GM21723 (cell line): ENCODE measurements around the gene PRKCQ.
A peak's percentile ranks its signal among the peaks of the same experiment; 100 is the strongest.
"Not testable (repeated sequence)": the region's sequence is repeated elsewhere in the genome, so short reads cannot be mapped to it uniquely, and the experiment has no call there.

Source experiments
- ATAC-seq: cut with Tn5 transposase; IDR thresholded peaks from one replicate; pipeline ENCODE4 v1.9.1; 2021; ENCODE audit warnings: mild to moderate bottlenecking, moderate library complexity; ENCODE audit not compliant: unreplicated experiment

PRKCQ gene

GRCh38 chr10:6494936-6495592, 85.0 kb downstream of the PRKCQ start:
- ATAC-seq = no peak

GRCh38 chr10:6494442-6494819, 85.6 kb downstream of the PRKCQ start:
- no peak for ATAC-seq

GRCh38 chr10:6493521-6494441, 86.3 kb downstream of the PRKCQ start:
- no peak for ATAC-seq

GRCh38 chr10:6492896-6493295, 87.2 kb downstream of the PRKCQ start:
- no peak for ATAC-seq

DNA sequence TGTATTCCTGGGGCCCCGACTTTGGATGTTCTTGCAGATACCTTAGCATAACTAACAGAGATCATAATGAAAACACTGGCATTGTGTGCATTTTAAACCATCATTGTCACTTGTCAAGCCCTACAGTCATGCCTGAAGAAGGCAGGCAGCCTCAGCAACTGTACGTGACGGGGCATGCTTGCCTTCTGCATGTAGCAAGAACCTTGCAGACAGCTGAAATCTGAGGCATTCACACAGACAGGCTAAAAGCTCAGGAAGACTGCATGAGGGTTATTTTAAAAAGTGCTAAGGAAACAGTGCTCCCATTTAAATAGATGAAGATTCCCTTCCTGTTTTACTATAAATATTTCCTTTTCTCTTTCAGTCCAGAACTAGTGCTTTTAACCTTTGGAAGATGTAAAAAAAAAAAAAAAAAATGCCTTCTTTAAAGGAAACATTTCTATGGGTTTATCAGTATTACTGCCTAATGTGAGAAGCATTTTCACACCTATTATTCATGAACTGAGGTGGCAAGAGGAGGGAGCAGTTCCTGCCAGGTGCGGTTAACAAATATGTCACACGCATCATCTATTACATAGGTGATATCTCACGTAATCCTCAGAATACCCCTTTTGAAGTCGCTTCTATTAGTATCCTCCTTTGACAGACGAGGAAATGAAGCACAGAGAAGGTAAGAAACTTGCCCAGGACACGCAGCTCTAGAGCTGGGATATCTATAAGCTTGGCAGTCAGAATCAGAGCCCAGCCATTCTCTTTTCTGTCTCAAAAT, 88.1 kb downstream of the PRKCQ start:
- no peak for ATAC-seq

GRCh38 chr10:6490614-6491013, 89.5 kb downstream of the PRKCQ start:
- no peak for ATAC-seq

DNA sequence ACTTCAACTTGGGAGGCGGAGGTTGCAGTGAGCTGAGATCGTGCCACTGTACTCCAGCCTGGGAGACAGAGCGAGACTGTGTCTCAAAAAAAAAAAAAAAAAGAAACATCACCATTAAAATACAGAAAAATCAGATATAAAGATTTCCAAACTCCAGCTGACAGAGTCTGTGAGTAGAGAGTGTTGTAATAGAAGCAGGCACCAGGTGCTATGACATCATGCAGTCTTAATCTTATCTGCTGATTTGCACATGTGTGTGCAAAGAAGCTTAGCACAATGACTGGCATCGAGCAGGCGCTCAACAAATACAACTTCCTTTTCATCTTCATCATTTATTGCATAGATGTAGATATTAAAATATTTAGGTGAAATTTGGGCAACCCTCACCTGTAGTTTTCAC, 92.2 kb downstream of the PRKCQ start:
- no peak for ATAC-seq

DNA sequence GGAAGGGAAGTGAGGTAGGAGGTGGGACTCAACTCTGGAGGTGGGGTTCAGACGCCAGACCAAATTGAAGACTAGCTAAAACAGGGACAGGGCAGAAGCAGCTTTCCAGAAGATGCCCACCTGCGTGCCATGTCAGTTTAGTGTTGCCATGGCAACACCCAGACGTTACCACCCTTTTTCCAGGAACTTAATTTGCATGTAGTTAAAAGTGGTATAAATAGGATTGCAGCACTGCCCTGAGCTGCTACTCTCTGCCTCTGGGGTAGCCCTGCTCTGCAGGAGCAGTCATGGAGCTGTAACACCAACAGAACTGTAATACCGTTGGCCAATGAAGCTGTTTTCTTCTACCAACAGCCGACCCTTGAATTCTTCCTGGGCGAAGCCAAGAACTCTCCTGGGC, 93.8 kb downstream of the PRKCQ start:
- no peak for ATAC-seq

DNA sequence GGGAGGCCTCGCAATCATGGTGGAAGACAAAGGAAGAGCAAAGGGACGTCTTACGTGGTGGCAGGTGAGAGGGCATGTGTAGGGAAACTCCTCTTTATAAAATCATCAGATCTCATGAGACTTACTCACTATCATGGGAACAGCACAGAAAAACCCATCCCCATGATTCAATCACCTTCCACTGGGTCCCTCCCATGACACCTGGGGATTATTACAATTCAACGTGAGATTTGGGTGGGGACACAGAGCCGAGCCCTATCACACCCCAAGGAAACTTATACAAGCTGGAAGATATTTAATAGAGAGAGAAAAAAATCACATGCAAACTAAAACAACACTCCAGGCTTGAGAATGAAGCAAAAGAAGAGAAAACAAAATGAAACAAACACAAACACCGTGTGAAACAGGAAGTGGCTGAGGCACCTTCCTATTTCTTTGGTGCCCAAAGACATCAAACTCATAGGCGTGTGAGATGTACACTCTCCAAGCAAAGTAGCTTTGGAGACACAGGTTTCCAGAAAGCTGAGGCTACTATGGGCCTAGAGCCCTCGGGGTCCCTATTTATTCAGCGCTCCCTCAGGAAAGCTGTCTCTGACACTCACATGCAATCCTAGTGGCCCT, 97.2 kb downstream of the PRKCQ start:
- no peak for ATAC-seq

- ATAC-seq = no peak
These were observed 101.4 kb downstream of the PRKCQ start for GRCh38 chr10:6478722-6479121.

DNA sequence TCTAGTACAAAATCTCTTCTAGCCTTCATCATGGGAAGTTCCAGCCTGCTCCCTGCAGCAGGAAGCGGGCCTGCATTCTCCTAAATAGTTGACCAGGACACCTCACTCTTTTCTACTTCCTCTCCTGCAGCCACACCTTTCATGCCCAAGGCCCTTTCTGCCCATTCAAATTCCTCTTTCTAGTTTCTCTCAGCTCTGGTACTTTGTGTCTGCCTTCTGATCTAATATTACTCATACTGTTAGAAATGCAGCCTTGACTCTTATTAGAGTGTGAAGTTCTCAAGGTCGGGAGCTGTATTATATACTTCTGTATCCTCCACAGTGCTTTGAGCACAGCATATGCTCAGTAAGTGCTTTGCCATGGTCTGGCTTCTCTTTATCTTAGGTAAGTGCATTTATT, 103.1 kb downstream of the PRKCQ start:
- ATAC-seq = no peak

DNA sequence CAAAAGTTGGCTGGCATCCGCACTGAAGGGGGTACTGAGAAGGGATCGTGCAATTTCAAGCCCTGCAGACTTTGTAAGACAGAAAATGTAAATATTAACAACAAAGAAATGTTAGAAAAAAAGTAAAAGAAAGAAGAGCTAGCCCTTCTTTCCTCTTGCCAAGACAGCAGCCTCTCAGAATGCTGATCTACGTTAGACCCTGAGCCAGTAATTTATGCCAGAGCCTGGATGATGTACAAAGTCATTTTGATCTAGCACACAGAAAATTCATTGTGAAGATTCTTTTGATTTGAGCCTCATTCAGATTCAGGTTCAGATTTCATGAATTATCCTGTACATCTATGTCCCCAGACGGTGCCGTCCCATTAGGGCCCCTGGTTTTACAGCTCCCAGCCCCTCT, 105.2 kb downstream of the PRKCQ start:
- ATAC-seq = no peak

DNA sequence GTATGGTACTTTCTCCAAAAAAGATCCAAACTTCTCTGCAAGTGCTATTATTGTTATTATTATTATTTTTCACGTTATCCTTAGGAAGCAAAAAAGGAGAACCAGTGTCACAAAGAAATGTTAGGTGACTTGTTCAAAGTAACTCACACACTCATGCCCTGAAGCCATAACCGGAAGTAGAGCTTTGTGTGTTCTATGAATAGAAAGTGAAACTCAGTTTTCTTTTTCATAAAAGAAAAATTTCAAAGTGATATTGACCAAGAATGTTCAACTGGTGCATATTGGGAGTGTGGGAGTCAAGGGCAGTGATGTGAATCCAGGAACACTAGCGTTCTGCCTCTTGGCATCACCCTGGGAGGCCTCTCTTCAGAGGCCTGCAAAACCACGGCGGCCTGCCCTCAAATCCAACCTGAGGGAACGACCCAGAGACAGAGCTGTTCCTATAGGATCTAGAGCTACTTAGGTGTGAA, 106.1 kb downstream of the PRKCQ start:
- peak; percentile 83 for ATAC-seq

- ATAC-seq = no peak
These were observed 106.6 kb downstream of the PRKCQ start for GRCh38 chr10:6473430-6473829.

DNA sequence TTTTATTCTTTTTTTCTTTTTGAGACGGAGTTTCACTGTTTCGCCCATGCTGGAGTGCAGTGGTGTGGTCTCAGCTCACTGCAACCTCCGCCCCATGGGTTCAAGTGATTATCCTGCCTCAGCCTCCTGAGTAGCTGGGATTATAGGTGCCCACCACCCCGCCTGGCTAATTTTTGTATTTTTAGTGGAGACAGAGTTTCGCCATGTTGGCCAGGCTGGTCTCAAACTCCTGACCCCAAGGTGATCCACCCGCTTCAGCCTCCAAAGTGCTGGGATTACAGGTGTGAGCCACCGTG, 107.4 kb downstream of the PRKCQ start:
- ATAC-seq = not testable (repeated sequence)

GRCh38 chr10:6470894-6471618, 109.0 kb downstream of the PRKCQ start:
- ATAC-seq = no peak

DNA sequence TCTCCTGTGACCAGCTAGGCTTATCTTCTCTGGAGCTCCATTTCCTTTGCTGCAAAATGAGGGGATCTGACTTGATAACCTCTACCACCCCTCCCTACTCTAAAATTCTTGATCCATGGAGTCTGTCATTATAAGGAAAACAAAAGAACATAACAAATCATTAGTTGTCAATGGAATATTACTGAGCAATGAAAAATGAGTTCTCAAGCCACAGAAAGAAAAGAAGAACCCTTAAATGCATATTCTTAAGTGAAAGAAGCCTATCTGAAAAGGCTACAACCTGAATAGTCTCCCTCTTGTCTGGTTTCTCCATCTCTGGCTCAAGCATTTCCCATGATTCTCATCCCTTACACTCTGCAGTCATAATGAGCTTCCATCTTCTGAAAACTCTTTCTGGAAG, 110.4 kb downstream of the PRKCQ start:
- no peak for ATAC-seq

DNA sequence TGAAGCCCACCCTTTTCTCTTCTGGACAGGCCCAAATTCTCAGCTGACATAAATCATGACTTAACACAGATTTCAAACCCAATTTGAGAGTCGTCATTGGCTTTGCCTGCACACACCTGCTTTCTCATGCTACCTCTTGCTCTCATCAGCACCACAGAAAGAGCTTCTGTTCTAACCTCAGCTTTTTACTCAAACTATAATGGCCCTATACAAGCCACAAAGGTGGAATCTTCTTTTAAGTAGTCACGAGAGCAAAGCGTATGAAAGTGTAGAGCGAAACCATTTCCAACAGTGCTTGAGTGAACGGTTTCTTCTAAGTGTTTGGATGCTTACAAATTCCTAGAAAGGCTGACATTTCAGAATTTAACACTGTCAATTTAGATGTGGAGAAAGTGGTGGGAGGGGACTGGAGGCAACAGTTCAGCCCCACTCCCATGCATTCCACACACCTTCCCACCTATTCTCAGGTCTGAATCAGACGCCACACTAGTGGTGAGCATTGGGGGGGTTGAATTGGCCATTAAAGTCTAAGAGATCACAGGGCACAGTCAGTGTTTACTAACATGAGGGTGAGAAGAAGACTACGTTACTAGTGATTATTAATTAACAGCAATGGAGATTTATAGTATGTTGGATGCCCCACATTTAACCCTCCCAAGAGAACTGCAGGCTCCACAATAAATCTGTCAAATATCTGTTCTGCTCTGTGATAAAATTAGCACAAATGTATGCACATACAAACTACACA, 114.0 kb downstream of the PRKCQ start:
- ATAC-seq = no peak

- no peak for ATAC-seq
These were observed 114.6 kb downstream of the PRKCQ start for GRCh38 chr10:6465437-6465836.

DNA sequence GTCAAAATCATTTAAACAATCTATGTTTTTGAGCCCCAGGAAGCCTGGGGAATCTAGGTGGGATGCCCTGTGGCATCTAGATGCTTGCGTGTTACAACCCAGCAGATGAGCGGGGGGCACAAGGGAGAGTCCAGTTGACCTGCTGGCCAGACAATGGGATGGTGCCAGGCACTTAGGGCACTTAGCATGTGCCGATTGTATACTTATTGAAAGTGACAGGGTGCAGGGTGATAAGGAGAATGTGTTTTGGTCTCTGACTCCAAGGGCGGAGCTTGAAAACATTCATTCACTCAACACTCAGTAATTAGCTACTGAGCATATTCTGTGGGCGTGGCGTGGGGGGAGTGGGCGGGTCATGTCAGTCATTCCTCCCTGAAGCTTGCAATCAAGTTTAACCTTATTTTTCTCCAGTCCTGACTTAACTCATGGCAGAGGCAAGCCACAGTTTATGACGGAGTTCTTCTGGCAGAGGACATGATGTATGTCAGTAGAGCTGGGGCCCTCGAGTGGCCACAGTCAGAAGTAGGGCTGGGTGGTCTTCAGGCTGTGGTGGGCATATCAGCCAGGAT, 115.1 kb downstream of the PRKCQ start:
- no peak for ATAC-seq
